Hematopoietic multipotent progenitor cell (in vitro differentiated cells): ENCODE data around the gene BAG5. TPM values are rescaled to one million over a fixed set of nuclear protein-coding genes. Genes with fewer than 3 reads are reported as not detected.
A peak's percentile ranks its signal among the peaks of the same experiment; 100 is the strongest.
"Not testable (repeated sequence)": the region's sequence is repeated elsewhere in the genome, so short reads cannot be mapped to it uniquely, and the experiment has no call there.

Source experiments
- DNase-seq, 3 donors: peaks; one replicate each; pipeline ENCODE4 v3.0.0-alpha.2; 2011 to 2015; ENCODE audit warnings: low read depth in 2 of 3, low spot score in 2 of 3
- total RNA-seq: library from RNA; depleted of rRNA; stranded (reverse); fragments of >200 nt; gene quantifications from one replicate; pipeline ENCODE4 v1.2.3, GENCODE V29; 2012

BAG5 gene
- total RNA-seq, 1 donor: 12.4 TPM

DNA sequence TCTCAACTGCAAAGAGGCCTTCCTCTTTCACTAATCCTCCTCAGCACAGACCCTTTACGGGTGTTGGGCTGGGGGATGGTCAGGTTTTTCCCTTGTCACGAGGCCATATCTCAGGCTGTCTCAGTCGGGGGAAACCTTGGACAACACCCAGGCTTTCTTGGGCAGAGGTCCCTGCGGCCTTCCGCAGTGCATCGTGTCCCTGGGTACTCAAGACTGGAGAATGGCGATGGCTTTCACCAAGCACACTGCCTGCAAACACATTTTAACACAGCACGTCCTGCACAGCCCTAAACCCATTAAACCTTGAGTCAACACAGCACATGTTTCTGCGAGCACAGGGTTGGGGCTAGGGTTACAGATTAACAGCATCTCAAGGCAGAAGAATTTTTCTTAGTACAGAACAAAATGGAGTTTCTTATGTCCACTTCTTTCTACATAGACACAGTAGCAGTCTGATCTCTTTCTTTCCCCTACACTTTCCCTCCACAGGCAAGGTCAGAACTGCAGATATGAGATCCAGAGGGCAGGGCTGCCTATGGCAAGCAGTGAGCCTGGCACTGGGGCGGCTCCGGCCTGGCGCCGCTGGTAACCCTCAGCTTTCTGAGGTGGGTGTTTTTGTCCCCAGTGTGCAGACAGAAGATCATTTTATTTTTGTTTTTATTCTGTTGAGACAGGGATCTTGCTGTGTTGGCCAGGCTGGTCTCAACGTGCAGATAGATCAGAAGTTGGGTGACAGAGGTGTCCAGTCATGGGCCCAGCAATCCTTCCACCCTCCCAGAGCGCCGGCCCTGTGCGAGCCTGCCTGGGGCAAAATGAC is 36.8 kb downstream of the BAG5 start:
- not testable (repeated sequence) for DNase-seq

DNA sequence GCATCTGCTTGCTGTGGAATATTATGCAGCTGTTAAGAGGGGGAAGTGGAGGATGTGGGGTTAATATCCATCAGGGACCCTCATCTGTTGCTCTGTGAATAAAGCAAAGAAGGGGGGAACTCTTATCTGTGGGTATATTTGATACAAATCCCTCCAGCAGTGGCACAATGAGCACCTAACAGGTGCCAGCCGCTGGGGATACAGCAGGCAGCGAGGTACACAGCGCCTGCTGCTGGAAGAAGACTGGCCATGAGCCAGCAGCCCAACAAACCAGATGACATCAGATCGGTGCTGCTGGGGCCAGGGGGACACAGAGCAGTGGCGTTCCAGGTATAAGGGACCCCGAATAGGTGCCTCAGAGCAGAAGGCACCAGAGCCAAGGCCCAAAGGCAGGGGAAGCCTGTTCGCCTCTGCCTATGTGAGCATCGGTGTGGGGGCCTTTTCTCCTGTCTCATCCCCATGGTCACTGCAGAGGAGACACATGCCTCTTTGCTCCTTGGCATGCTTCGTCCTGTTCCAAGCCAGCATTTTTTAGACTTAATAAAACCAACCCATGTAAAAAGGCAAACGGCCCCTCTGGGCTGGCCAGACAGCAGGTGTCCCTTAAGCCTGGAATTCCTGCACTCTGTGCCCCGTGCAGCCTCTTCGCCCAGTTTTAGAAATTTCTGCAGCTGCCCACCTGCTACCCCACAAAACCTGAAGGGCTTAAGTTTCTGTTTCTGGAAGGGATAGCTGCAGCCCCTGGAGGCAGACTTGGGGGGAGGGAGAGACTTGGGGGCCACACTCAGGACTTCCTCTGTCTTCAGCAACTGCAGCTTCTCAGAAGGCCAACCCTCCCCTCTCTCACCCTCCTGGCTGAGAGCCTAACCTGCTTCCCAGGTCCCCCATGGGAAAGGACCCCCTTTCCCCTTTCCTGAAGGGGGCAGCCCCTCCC is 38.2 kb downstream of the BAG5 start:
- DNase-seq: no peak

DNA sequence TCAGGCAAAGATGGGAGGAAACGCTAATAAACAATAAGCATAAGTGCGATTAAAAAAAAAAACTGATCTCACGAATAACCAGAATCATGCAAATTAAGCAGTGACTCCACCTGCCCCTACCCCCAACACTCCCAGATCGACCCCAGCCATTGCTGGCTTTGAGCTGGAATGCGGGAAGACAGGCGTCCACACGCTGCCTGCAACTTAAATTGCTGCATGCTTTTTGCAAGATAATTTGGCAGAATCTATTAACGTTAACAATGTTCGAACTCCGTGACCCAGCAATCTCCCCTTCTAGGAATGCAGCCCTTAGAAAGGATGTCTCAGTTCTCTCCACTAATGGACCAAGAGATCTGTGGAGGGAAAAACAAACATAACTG is 38.9 kb downstream of the BAG5 start:
- no peak for DNase-seq

DNA sequence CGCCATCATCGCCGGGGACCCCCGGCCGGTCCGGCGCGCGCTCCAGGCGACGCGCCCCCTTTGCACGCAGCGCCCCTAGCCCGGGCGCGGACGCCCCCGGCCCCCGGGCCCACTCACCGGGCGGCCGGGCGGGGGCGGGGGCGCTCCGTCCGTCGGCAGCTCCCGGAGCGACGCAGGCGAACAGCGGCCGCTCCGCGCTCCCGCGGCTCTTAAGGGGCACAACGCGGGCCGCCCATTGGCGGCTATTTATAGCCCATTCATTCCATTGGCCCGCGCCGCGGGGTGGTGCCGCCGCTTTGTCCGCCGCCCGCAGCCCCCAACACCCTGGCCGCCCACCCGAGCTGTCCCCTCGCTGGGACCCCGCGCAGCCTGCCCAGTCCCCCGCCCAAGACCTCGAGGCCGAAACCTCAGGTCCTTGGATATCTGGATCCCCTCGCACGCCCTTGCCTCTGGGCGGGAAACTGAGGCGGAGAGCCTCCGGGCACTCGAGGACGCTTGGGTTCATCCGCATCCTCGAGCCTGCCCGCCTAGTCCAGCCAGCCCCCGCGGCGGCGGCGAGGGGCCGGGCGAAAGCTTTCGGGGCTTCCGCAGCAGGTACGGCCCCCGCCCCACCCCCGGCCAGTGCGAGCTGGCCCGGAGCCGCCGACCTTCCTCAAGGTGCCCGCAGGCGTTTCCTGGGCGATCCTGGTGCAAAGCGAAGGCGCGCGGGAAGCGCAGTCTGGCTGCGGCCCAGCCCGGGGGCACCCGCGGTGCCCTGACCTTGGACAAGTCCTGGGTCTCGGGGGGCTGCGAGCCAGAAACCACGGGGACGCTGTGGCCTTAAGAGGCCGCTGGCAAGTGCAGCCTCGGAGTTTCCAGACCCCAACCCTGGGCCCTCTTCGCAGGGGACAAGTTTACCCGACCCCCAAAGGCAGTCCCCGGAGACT is 39.5 kb downstream of the BAG5 start, which contains the start of gene CKB:
Gene CKB, minus strand, starts transcription at position 182 of the 926 bp plus-strand sequence. CDS start 337 bp downstream, outside the sequence.
- DNase-seq: peak in 2 of 3 donors; percentile 51 to 65

DNA sequence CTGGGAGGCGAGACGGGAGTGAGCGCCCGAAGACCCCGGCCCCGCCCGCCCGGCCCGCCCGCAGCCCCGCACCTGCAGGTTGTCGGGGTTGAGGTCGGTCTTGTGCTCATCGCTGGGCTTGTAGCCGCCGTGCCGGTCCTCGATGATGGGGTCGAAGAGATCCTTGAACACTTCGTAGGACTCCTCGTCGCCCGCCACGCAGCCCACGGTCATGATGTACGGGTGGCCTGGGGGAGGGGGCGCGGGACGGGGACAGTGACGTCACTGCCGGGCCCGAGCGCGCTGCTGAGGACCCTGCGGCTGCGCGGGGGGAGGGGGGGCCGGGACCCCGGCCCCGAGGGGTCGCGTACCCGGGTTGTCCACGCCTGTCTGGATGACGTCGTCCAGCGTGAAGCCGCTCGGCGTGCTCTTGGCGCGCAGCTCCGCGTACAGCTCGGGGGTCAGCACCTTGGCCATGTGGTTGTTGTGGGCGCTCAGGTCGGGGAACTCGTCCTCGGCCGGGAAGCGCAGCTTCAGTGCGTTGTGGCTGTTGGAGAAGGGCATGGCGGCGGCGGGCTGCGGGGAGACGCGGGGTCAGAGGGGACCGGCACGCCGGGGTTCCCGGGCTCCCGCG is 40.4 kb downstream of the BAG5 start:
- peak in 1 of 3 donors; percentile 27 for DNase-seq

DNA sequence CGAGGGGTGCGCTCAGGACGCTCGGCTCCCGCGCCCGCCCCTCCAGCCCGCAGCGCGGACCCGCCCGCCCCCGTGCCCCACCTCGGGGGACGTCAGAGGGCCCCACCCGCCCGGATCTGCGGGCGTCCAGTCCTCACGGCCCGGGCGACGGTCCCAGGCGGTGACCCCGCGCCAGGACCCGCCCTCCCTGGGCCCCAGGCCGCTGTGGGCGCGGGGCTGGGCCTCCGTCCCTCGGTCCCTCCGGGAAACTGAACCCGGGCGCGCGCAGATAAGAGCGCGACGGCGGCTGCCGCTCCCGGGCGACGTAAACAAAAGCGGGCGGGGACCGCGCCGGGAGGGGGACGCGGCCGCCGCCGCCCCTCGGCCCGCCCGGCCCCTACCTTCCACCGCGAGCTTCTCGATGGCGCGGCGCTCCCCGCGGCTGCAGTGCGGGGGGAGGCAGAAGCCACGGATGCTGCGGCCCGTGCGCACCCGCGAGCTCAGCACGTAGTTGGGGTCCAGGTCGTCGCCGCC is 41.0 kb downstream of the BAG5 start:
- DNase-seq: peak in 2 of 3 donors; percentile 21 to 22

DNA sequence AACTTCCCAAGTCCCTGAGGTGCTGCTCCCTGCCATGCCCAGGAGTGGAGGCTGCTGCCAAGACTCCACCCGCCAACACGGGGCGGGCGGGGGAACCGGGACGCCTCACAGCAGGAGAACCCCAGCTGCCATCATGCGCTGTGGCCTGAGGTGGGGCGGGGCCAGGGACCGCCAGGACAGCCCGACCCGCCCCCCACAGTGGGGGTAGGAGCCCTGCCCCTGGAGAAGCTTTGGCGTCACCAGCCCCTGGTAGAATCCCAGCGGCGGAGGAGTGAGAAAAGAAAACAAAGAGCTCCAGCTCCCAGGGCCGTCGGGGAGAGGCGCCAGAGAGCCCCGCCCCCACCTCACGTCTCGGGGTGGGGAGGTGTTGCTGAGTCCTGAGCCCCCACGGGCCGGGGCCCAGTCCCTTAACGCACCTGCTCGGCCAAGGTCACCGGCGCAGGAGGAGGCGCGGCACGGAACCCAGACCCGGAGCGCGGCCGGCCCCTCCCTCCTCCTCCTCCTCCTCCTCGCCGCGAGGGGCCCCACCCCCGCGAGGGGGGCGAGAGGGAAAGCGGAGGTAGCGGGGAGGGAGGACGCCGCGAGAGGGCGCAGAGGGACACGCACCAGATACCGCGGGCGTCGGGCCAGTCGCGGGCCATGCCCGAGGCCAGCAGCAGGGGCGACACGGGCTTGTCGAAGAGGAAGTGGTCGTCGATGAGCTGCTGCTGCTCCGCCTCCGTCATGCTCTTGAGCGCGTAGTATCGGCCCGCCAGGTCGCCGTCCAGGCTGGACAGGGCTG is 41.6 kb downstream of the BAG5 start:
- peak; percentile 52 to 93 (median 93) for DNase-seq

DNA sequence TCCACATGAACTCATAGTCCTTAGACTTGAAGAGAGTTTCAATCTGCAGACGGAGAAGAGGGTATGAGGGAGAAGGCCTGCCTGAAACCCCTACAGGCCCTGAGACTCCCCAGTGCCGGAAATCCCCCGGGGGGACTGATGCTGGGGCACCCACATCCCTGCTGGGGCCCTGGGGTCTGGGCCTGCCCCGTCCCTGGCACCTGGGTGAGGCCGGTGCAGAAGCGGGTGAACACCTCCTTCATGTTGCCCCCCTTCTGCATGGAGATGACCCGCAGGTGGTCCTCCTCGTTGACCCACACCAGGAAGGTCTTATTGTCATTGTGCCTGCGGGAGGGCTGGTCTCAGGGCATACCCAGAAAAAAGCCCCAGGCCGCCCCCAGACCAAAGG is 42.2 kb downstream of the BAG5 start:
- no peak for DNase-seq

DNA sequence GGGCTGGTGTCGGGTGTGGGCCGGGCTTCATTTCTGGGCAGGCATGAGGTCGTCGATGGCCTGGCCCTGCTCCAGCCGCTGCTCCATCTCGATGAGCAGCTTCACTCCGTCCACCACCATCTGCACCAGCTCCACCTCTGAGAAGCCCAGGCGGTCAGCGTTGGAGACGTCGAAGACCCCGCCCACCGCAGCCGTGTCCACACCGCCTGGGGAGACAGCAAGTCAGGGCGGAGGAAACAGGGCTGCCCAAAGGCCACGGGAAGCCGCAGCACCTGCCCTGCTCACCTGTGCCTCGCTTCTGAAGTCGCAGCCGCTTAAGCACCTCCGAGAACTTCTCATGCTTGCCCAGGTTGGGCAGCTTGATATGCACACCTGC is 42.6 kb downstream of the BAG5 start:
- no peak for DNase-seq

DNA sequence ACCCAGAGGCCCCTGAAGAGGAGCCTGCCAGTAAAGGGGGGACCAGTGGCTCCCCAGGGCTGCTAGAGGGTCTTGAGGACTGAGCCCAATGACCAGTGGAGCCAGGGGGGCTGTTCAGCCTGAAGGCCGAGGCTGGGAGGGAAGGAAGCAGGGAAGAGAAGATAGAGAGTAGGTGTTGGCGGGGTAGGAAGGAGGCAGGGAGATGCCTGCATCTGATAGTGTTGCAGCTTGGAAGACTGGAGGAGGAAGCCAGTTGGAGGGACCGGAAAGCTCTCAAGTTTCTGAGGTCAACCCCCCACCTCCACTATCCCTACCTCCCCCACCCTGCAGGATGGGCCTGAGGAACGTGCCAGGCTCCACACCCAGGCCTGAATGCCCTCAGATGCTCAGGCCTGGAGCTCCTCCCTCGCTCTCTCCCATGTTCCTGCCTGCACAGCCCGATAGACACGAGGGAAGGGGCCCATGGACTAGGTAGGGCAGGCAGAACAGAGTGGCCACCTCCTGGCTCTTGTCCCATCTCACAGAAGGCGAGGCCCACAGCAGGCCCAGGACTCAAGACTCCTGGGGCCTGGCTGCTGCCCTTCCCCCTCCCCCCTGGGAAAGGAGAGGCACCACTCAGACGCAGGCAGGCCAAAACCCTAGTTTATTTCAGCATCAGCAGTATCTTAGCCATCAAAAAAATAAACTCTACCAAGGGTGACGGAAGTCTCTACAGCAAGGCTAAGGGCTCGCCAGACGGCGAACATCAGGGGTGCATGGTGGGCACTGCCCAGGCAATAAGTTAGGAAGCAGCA is 43.2 kb downstream of the BAG5 start:
- peak in 1 of 3 donors; percentile 36 for DNase-seq

DNA sequence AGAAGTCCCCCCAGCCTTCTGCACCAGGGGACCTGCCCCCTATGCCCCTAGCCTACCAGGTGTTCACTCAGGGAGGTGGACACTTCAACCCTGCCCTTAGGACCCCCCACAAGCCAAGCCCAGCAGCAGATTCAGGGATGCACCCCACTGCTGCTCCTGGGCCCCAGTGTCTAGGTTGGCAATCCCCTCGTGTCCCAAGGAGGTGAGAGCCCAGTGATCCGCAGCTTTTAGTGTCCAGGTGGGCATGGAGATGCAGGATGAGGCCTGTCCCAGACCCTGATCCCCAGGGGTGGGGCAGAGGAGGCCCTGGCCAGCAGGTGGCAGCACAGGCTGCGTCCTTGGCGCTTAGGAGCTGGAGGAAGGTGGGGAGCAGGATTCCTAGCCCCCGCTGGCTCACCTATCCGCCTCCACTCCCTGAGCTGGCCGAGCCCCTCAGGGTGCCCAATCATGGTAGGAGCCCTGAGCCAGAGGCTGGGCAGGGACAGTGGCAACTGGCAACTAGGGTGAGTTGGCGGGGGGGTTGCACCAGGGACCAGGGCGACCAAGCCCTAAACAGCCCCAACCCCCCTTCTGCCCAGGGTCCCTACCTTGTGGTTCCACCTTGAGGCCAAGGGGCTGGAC is 43.9 kb downstream of the BAG5 start:
- peak in 2 of 3 donors; percentile 39 to 55 for DNase-seq

DNA sequence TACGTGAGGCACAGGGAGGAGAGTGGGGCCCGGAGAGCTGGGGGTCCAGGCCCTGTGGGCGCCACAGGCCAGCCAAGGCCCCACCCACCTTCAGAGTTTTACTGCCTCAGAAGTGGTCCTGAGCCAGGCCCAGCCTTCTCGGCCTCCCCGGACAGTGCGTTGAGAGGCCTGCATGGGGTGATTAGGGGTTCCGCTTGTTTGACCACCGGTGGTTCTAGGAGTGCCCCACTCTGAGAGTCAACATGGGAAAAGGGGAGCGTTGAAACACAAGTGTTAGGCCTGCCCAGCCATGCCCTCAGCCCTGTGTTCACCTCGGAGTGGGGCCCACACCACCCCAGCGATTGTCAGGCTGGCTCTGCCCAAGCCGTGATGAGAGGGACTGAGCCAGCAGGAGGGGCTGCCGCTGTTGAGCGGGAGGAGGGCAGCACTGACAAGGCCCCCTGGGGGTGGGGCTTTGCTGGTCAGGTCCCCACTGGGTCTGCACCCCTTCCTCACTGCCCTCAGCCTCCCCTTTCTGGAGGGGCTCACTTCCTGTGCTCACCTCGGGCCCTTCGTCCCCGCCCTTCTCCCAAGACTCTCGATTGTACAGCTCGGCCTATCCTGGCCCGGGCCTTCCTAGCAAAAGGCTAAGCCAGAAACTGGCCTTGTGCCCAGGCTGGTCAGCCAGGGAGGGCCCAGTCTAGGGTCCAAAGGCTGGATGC is 44.6 kb downstream of the BAG5 start:
- DNase-seq: no peak

DNA sequence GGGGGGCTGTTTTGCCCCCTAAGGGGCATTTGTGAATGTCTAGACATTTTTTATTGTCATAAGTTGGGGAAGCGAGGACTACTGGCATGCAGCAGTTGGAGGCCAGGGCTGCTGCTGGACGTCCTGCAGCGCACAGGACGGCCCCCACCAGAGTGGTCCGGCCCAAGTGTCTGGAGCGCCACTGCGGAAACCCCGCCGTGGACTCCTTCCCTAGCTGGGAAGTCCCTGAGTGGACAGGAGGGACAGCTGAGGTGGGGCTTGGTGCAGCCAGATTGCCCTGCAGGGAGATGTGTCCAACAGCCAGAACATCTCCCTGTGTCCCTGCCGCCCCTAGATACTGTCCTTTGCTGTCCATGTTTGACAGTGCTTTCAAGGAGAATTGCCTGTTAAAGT is 45.3 kb downstream of the BAG5 start:
- DNase-seq: no peak

DNA sequence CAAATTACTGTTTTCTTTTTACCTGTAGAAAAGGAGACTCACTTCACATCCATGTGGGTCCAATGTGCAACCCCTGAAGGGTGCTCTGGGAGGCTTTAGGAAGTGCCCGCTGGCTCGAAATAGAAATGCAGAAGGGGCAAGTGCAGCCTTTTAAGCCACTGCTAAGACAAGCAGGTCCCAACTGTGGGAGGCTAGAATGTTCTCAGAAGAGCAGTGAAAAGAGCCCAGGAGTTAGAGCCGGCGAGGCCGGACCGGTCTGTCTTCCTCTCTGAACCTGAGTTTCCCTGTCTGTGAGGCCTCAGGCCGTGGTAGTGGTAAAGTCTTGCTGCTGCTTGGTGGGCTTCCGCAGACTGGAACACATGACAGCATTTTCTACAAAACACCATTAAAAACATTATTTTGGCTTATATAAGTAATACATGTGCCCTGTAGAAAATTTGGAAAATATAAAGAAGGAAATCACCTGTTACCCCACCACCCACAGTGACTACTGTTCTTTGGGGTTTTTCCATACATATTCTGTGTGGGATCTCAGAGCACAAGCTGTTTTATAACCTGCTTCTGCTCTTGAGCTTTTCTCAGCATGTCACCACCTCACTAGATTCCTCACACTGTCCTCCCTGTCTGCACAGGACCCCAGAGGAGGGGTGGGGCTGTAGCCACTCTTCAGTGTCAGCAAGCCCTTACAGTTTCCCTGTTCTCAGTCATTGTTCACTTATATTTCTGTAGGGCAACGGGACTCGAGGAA is 45.9 kb downstream of the BAG5 start:
- DNase-seq: no peak

DNA sequence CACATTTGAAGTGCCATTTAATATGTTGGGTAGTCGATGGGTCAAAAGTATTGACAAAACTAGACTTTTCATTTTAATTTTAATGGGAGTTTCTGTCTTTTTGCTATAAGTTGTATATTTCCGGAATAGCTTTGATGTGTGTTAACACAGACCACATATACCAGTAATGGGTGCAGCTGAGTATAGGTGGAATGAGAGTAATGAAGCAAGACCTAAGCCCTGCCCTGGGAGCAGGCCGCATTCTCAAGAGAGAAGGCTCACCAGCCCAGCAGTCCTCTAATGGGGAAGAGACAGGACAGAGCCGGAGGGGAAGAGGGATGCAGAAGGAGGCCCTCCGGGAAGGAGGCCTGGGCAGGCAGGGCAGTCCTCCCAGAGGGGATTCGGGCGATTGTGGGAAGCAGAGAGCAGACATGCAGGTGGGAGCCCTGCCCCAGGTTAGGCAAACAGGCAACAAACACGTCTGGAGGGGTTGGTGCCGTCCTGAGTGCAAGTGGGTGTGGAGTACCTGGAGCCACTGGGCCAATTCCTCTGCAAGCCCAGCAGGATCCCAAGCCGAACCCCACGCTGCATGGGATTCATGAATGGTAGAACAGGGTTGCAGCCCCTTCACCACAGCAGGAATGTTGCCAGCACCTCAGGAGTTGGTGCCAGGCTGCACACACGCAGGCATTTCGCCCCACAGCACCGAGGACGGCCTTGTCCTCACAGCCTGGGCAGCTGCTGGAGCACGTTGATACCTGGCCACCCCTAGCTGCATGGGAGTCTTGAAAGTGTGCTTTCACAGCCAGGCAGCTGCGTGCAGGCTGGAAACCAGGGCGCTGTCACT is 47.6 kb downstream of the BAG5 start:
- no peak for DNase-seq
